AG09309 (cell line): ENCODE results near the gene RCBTB2.

Source experiments
- DNase-seq: peaks from one replicate; pipeline ENCODE4 v3.0.0-alpha.2; 2010; ENCODE audit warnings: low read depth
- H3K4me3 ChIP-seq: 2 replicates; pipeline ENCODE4 v1.5.1; 2011; ENCODE audit warnings: mild to moderate bottlenecking, low read depth, low read length, moderate library complexity; ENCODE audit not compliant: control insufficient read depth
- TF ChIP-seq, protein P1 (sequence below): IDR thresholded peaks from 2 replicates; pipeline ENCODE4 v1.5.1; 2011; ENCODE audit warnings: mild to moderate bottlenecking, low read depth, low read length, inconsistent platforms; ENCODE audit not compliant: insufficient read depth, control insufficient read depth; ENCODE audit errors: missing control alignments

RCBTB2 gene

GRCh38 chr13:48518083-48518482, 14.8 kb downstream of the RCBTB2 start:
- no peak for DNase-seq
- TF ChIP-seq, protein P1, sequence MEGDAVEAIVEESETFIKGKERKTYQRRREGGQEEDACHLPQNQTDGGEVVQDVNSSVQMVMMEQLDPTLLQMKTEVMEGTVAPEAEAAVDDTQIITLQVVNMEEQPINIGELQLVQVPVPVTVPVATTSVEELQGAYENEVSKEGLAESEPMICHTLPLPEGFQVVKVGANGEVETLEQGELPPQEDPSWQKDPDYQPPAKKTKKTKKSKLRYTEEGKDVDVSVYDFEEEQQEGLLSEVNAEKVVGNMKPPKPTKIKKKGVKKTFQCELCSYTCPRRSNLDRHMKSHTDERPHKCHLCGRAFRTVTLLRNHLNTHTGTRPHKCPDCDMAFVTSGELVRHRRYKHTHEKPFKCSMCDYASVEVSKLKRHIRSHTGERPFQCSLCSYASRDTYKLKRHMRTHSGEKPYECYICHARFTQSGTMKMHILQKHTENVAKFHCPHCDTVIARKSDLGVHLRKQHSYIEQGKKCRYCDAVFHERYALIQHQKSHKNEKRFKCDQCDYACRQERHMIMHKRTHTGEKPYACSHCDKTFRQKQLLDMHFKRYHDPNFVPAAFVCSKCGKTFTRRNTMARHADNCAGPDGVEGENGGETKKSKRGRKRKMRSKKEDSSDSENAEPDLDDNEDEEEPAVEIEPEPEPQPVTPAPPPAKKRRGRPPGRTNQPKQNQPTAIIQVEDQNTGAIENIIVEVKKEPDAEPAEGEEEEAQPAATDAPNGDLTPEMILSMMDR = no peak
- no peak overlapping the region for H3K4me3 ChIP-seq

GRCh38 chr13:48515732-48516131, 17.1 kb downstream of the RCBTB2 start:
- no peak for DNase-seq
- H3K4me3 ChIP-seq = no peak overlapping the region
- TF ChIP-seq, protein P1 = no peak

GRCh38 chr13:48514793-48515192, 18.1 kb downstream of the RCBTB2 start:
- no peak overlapping the region for H3K4me3 ChIP-seq
- TF ChIP-seq, protein P1 = no peak
- DNase-seq = no peak

DNA sequence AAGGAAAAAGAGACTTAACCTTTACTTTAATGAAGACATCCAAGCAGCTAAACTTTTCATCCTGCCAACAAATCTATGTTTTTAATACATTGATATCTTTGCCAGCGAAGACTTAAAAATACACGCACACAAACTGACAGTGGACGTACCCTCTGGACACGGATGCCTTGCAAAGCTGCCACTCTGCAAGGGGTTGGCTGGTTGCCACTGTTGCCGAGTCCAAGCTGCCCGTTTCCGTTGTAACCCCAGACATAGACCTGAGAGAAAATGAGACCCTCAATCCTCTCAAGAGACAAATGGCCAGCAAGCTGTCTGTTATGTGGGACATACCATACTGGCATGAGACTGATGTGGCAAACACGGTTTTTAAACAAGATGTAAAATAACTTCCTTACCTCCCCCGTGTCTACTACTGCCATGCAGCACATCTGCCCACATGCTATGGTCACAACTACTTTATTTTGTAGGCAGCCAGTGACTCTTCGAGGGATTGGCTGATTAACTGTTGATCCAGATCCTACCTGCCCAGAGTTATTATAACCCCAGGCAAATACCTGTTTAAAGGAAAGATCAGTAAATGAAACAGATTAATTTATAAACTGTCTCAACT, 21.2 kb downstream of the RCBTB2 start:
- H3K4me3 ChIP-seq = no peak overlapping the region
- TF ChIP-seq, protein P1 = no peak
- DNase-seq = no peak

DNA sequence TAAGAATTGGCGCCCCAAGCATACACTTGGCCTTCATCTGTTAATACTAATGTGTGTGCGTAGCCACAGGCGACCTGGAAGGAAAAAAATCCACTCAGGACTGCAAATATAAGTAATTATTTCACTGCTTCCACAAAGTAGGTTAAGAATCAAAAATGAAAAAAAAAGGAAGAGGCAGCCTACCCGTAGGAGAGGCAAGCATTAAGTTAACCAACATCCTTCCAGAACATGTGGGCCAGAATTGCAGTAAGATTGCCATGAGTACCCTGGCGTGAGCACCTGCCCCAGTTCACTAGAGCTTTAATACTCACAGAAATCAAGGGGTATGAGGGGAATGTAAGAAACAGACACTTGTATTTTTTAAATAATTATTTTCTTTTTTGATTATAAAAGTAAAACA, 22.2 kb downstream of the RCBTB2 start:
- TF ChIP-seq, protein P1 = no peak
- no peak for DNase-seq
- H3K4me3 ChIP-seq = no peak overlapping the region

- H3K4me3 ChIP-seq = no peak overlapping the region
- TF ChIP-seq, protein P1 = no peak
- DNase-seq = no peak
Measured at GRCh38 chr13:48508011-48508410, 24.9 kb downstream of the RCBTB2 start.
